ENCODE measurements around the gene OSBP2. TPM values are rescaled to one million over a fixed set of nuclear protein-coding genes. Genes with fewer than 3 reads are reported as not detected.

The OSBP2 gene
- total RNA-seq, 1 donor from 2014 or later: 3.1 TPM

- DNase-seq: no peak
- H3K4me3 ChIP-seq: no peak overlapping the region
- H3K4me1 ChIP-seq: peaks cover 11% of the 10 kb centered on the region
- no peaks in the 10 kb centered on the region for H3K36me3 ChIP-seq
- peaks cover 30% of the 10 kb centered on the region for H3K27me3 ChIP-seq (ENCODE audit: low read depth)
- no peak for ATAC-seq
- no peaks in the 10 kb centered on the region for H3K9me3 ChIP-seq
- TF ChIP-seq, protein P1, sequence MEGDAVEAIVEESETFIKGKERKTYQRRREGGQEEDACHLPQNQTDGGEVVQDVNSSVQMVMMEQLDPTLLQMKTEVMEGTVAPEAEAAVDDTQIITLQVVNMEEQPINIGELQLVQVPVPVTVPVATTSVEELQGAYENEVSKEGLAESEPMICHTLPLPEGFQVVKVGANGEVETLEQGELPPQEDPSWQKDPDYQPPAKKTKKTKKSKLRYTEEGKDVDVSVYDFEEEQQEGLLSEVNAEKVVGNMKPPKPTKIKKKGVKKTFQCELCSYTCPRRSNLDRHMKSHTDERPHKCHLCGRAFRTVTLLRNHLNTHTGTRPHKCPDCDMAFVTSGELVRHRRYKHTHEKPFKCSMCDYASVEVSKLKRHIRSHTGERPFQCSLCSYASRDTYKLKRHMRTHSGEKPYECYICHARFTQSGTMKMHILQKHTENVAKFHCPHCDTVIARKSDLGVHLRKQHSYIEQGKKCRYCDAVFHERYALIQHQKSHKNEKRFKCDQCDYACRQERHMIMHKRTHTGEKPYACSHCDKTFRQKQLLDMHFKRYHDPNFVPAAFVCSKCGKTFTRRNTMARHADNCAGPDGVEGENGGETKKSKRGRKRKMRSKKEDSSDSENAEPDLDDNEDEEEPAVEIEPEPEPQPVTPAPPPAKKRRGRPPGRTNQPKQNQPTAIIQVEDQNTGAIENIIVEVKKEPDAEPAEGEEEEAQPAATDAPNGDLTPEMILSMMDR (IDR thresholded peaks at IDR 0.05): no peak
- intact Hi-C loops (cut with DNase I): no loop called here
- H3K27ac ChIP-seq: no peak overlapping the region
These were observed 132.1 kb downstream of the OSBP2 start for GRCh38 chr22:30826670-30827355.

- Histone ChIP-seq H3K27ac (no peak overlapping the region), H3K4me1 (peaks cover 3% of the 10 kb centered on the region), H3K36me3 (no peaks in the 10 kb centered on the region), H3K9me3 (no peaks in the 10 kb centered on the region), H3K27me3 (ENCODE audit: low read depth) (peaks cover 22% of the 10 kb centered on the region), H3K4me3 (no peak overlapping the region)
- TF ChIP-seq, protein P1 (IDR thresholded peaks at IDR 0.05): no peak
- intact Hi-C loops (cut with DNase I): no loop called here
- DNase-seq (no peak), ATAC-seq (no peak)
These were observed 133.0 kb downstream of the OSBP2 start for GRCh38 chr22:30827646-30828045.

GRCh38 chr22:30828187-30829155, 133.8 kb downstream of the OSBP2 start:
- intact Hi-C loops (cut with DNase I): no loop called here

DNA sequence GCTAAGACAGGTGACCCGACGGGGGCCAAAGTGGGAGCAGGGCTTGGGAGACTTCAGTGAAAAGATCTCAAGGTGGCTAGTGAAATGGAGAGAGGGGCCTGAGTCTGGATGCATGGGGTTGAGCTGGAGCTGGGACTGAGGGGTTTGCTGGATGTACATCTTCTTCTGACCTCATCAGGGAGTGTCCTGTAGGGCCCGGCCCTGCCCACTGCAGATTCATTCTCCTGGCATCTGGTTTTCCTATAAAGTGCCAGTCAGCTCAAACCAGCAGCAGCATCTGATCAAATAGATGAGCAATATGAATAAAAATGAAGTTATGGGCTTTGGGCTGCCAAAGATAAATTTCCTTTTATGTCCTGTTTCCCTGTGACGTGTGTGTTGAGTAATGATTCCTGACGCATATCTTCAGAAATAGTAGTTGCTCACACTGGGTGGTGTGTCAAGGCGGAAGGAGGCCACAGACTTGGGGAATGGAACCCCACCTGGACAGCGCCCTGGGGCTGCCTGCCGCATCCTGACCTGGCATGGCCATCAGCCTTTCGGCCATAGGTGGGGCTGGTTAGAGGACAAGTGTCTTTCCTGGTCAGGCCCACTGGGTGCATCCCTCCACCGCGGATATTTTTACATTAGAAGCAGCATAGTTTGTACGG, 135.4 kb downstream of the OSBP2 start:
- Histone ChIP-seq H3K36me3 (no peaks in the 10 kb centered on the region), H3K9me3 (no peaks in the 10 kb centered on the region), H3K4me3 (no peak overlapping the region), H3K27ac (no peak overlapping the region), H3K27me3 (ENCODE audit: low read depth) (peaks cover 7% of the 10 kb centered on the region), H3K4me1 (no peaks in the 10 kb centered on the region)
- DNase-seq (no peak), ATAC-seq (no peak)
- intact Hi-C loops (cut with DNase I): no loop called here
- TF ChIP-seq, protein P1 (IDR thresholded peaks at IDR 0.05): no peak

More at GRCh38 chr22:30828187-30829155, 133.8 kb downstream of the OSBP2 start:
- no peak overlapping the region for H3K4me3 ChIP-seq
- no peaks in the 10 kb centered on the region for H3K36me3 ChIP-seq
- no peak for ATAC-seq
- no peak for DNase-seq
- no peaks in the 10 kb centered on the region for H3K9me3 ChIP-seq
- TF ChIP-seq, protein P1 (IDR thresholded peaks at IDR 0.05): no peak
- H3K4me1 ChIP-seq: no peaks in the 10 kb centered on the region
- H3K27ac ChIP-seq: no peak overlapping the region
- H3K27me3 ChIP-seq (ENCODE audit: low read depth): peaks cover 13% of the 10 kb centered on the region

- Histone ChIP-seq H3K36me3 (no peaks in the 10 kb centered on the region), H3K9me3 (no peaks in the 10 kb centered on the region), H3K4me3 (no peak overlapping the region), H3K27ac (no peak overlapping the region), H3K27me3 (ENCODE audit: low read depth) (no peaks in the 10 kb centered on the region), H3K4me1 (no peaks in the 10 kb centered on the region)
- TF ChIP-seq, protein P1 (IDR thresholded peaks at IDR 0.05): no peak
- ATAC-seq: no peak
- no peak for DNase-seq
- intact Hi-C loops (cut with DNase I): no loop called here
These were observed 136.2 kb downstream of the OSBP2 start for GRCh38 chr22:30830907-30831306.
